HG02571 (cell line): Measurements from ENCODE around the gene NUSAP1.
"Not testable (repeated sequence)": the region's sequence is repeated elsewhere in the genome, so short reads cannot be mapped to it uniquely, and the experiment has no call there.

Source experiments
- ATAC-seq: cut with Tn5 transposase; IDR thresholded peaks from one replicate; pipeline ENCODE4 v1.9.1; 2021; ENCODE audit warnings: mild to moderate bottlenecking, moderate library complexity; ENCODE audit not compliant: unreplicated experiment

NUSAP1 gene

GRCh38 chr15:41332194-41333025 is at the start of gene NUSAP1, which contains the start of gene OIP5:
NUSAP1 (plus strand) TSS chr15:41332881; CDS start chr15:41332958, 77 bp downstream.
OIP5 (minus strand) TSS chr15:41332591; CDS start chr15:41332561, 30 bp downstream.
- peak; percentile 89 for ATAC-seq

DNA sequence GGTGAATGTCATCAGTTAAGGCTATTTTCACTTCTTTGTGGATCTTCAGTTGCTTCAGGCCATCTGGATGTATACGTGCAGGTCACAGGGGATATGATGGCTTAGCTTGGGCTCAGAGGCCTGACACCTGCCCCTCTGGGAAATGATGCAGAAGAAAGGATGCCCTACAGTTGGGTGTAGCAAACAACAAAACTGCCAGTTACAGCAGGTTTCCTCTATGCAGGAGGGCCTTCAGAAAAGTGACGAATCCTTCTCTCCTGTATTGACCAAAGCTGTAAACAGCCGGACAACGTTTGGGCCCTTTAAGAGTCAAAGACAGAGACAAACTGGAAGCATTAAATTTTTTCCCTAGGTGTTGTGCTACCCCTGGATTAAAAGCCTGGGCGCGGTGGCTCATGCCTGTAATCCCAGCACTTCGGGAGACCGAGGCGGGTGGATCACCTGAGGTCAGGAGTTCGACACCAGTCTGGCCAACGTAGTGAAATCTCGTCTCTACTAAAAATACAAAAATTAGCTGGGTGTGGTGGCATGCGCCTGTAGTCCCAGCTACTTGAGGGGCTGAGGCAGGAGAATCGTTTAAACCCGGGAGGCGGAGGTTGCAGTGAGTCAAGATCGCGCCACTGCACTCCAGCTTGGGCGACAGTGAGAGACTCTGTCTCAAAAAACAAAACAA is 49.6 kb upstream of the NUSAP1 start:
- ATAC-seq: not testable (repeated sequence)

GRCh38 chr15:41283653-41284426 is 48.8 kb upstream of the NUSAP1 start:
- ATAC-seq: peak; percentile 96

DNA sequence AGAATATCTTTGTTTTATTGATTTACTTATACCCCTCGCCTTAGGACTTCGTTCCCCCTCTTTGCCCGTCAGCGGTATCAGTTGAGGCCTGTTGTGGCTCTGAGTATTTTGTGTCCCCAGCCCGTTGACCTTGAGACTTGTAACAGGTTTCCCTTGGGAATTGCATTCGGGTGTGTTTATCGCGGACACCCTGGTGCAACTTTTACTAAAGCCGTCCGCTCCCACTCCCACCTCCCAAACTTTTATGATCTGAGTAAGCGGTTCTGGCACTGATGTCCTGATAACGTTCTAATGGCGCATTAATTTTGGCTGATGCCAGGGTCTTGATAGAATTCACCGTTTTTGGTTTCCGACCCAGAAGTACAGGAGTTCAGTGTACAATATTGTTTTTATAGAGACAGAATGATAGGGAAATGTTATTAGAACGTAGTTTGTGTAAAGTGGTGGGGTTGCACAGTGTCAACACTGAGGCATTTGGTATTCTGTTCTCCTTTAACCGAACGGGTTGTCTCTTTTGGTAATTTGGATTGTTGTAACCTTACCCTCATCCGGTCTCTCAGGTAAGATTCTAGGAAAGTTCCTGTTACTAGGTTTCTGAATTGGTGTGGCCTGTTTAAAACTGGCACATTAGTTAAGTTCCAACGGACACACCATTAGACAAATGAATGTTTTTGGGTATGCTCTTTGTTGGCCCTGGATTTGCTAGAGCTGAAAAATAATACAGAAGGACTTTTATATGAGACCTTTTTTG is 48.1 kb upstream of the NUSAP1 start:
- no peak for ATAC-seq

- ATAC-seq: no peak
Measured at GRCh38 chr15:41285285-41285684, 47.4 kb upstream of the NUSAP1 start.

DNA sequence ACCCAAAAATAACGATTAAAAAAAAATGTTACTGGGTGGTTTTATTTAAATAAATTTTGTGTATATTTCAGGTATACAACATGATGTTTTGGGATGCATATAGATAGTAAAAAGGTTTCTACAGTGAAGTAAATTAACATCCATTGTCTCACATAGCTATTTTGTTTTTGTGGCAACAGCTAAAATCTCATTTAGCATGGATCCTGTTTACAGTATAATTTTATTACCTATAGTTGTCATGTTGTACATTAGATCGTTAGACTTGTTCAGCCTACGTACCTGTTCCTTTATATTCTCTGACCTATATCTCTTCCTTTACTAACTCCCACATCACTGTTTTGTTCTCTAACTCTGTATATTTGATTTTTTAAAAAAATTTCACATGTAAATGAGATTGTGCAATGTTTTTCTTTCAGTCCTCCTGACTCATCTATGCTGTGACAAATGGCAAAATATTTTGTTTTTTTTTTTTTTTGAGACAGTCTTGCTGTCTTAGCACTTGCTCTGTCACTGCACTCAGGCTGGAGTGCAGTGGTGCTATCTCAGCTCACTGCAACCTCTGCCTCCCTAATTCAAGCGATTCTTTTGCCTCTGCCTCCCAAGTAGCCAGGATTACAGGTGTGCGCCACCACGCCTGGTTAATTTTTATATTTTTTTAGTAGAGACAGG is 45.9 kb upstream of the NUSAP1 start:
- ATAC-seq: no peak

GRCh38 chr15:41288464-41288863 is 44.2 kb upstream of the NUSAP1 start:
- ATAC-seq: no peak

- no peak for ATAC-seq
Measured at GRCh38 chr15:41289953-41290352, 42.7 kb upstream of the NUSAP1 start.

GRCh38 chr15:41291065-41291631 is 41.5 kb upstream of the NUSAP1 start:
- peak; percentile 64 for ATAC-seq

DNA sequence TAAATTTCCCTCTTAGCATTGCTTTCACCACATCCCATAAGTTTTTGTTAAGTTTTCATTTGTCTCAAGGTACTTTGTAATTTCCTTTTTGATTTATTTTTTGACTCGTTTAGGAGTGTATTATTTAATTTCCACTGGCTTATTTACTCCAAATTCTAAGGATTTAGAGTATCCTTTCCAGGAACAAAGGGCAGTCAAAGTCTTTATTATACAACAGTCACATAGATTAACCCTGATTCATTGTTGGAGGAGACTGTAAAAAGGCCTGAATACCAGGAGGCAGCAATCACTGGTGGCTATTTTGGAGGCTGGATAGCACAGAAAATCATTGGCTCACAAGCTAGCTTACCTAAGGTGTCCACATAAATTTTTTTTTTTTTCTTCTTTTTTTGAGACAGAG is 40.2 kb upstream of the NUSAP1 start:
- no peak for ATAC-seq

GRCh38 chr15:41301139-41301538 is 31.5 kb upstream of the NUSAP1 start:
- ATAC-seq: not testable (repeated sequence)

GRCh38 chr15:41301587-41301986 is 31.1 kb upstream of the NUSAP1 start:
- no peak for ATAC-seq

GRCh38 chr15:41304149-41304770 is 28.4 kb upstream of the NUSAP1 start:
- no peak for ATAC-seq

DNA sequence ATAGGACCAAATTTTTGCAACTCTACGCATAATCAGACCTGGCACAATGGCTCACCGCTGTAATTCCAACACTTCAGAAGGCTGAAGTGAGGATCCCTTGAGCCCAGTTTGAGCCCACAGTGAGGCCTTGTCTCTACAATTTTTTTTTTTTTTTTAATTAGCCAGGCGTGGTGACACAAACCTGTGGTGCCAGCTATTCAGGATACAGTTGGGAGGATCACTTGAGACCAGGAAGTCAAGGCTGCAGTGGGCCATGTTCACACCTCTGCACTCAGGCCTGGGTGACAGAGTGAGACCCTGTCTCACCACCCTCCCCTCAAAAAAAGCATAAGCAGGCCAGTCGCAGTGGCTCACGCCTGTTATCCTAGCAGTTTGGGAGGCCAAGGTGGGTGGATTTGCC is 25.0 kb upstream of the NUSAP1 start:
- ATAC-seq: no peak

DNA sequence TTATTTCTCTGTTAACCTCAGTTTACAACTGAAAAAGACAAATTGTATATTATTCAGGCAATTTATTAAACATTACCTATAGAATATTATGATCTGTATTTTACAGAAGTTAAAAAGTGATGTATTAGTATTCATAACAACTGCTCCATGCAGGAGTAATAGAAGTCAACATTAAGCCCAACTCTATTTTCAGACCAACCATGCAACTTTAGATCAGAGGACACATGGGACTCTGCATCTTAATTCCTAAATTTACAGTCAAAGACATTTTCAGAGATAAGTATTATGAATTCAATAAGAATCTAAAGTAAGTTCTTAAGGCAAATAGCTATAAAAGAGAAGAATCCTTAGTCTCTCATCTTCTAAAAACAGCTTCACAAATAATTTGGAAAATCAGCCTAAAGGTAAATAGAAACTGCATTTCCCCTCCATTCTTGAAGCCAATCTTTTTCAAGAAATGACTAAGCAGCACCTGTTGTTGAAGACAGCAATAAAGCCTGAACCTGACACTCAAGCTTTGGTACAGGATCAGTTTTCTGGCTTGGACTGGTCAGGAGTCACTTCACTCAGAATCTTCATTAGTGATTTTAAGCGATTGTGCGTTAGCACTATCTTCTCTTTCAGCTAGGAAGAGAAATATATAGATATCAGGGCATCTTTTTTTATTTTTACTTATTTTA is 23.3 kb upstream of the NUSAP1 start:
- no peak for ATAC-seq

DNA sequence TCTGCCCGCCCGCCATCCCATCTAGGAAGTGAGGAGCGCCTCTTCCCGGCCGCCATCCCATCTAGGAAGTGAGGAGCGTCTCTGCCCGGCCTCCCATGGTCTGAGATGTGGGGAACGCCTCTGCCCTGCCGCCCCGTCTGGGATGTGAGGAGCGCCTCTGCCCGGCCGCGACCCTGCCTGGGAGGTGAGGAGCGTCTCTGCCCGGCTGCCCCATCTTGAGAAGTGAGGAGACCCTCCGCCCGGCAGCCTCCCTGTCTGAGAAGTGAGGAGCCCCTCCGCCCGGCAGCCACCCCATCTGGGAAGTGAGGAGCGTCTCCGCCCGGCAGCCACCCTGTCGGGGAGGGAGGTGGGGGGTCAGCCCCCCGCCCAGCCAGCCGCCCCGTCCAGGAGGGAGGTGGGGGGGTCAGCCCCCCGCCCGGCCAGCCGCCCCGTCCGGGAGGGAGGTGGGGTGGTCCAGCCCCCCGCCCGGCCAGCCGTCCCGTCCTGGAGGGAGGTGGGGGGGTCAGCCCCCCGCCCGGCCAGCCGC is 11.8 kb upstream of the NUSAP1 start:
- ATAC-seq: not testable (repeated sequence)

DNA sequence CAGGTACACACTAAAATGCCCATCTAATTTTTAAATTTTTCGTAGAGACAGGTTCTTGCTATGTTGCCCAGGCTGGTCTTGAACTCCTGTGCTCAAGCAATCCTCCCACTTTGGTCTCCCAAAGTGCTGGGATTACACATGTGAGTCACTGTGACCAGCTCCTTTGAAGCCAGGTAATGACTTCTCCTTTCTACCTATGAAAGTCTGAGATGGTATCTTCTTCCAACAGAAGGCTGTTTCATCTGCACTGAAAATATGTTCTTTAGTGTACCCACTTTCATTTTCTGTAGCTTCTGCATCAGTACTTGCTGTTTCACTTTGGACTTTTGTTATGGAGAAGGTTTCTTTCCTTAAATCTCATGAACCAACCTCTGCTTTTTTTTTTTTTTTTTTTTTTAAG is 9.1 kb upstream of the NUSAP1 start:
- no peak for ATAC-seq

DNA sequence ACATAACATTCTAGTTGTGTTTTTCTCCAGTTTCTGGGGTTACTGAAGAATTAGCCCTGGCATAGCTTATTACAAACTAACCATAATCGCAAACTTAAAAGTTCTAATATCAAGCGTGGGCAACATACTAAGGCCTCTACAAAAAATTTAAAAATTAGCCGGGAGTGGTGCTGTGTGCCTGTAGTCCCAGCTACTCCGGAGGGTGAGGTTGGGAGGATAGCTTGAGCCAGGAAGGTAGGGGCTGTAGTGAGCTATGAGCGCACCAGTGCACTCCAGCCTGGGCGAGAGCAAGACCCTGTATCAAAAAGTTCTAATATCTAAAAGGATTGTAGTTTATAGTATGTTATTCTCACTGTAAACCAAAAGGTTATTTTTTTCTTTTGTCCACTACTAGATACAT is 1.4 kb upstream of the NUSAP1 start:
- ATAC-seq: no peak

- no peak for ATAC-seq
Measured at GRCh38 chr15:41331833-41332193, 868 bp upstream of the NUSAP1 start.
